GM21529 (cell line): ENCODE measurements around the gene VIT.
"Not testable (repeated sequence)": the region's sequence is repeated elsewhere in the genome, so short reads cannot be mapped to it uniquely, and the experiment has no call there.

ENCODE experiments used
- ATAC-seq: cut with Tn5 transposase; IDR thresholded peaks from one replicate; pipeline ENCODE4 v1.9.1; 2021; ENCODE audit not compliant: unreplicated experiment

Gene VIT

GRCh38 chr2:36800381-36800780 lies 103.9 kb downstream of the VIT start:
- no peak for ATAC-seq

- ATAC-seq: no peak
These were observed 104.6 kb downstream of the VIT start for GRCh38 chr2:36801088-36801487.

DNA sequence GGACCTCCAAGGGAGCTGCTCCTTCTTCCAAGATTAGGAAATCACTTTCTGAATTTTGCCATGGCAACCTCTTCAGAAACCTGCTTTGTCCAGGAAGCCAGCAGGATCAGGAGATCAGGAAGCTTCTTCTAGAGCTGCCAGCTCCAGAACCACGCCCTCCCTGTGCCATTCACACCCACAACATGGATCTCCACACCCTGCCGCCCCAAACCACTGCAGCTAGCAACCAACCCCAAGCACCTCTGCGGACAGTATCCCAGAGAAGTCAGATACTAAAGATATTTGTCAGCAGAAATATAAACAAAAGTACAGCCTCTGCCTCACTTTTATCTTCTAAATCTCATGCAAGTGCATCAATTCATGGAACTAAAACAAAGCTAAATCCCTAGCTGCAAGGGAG lies 106.4 kb downstream of the VIT start:
- no peak for ATAC-seq

GRCh38 chr2:36805635-36806224 lies 109.2 kb downstream of the VIT start:
- no peak for ATAC-seq

- no peak for ATAC-seq
These were observed 110.8 kb downstream of the VIT start for GRCh38 chr2:36807223-36807886.

DNA sequence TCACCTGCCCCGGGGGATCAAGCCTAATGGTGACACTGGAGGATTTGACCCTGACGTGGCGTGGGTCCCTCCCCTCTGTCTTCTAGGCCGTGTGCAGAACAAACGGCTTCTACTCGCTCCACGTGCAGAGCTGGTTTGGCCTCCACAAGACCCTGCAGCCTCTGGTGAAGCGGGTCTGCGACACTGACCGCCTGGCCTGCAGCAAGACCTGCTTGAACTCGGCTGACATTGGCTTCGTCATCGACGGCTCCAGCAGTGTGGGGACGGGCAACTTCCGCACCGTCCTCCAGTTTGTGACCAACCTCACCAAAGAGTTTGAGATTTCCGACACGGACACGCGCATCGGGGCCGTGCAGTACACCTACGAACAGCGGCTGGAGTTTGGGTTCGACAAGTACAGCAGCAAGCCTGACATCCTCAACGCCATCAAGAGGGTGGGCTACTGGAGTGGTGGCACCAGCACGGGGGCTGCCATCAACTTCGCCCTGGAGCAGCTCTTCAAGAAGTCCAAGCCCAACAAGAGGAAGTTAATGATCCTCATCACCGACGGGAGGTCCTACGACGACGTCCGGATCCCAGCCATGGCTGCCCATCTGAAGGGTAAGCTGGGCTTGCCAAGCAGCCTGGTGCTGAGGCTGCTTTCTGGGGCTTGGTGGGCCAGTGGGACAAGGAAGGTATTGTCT lies 112.0 kb downstream of the VIT start:
- no peak for ATAC-seq

DNA sequence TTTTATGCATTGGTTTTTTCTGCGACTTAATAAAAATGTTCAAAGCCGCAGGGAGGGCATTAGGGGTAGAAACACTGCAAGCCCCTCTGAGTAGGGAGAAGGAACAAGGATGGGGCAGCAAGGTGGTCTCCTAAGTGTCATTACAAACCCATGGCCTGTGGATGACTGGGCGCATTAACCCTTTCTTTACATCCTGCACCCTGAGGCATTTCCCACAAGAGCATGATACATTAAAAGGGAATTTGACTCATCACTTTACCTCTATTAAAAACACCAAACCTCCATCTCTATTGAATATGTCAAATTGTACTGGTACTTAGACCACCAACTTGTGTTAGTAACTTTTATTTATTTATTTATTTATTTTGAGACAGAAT lies 112.5 kb downstream of the VIT start:
- ATAC-seq: no peak

DNA sequence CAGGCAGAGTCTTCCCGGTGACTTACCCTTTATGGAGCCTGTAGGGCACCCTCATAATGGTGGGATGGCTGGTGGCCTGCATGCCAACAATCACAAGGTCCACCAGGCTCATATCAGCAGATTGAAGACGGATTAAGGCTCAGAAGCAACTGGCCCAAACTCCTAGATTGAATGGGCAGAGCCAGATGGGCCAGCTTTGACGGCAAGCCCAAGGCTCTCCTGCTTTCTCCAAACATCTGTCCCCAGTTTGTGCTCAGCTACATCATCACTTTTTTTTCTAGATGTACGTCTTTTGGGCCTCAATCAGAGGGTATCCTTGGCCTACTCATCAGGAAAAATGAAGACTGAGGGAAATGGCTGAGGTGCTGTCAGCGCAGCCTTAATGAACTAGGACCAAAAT lies 114.6 kb downstream of the VIT start:
- ATAC-seq: no peak

DNA sequence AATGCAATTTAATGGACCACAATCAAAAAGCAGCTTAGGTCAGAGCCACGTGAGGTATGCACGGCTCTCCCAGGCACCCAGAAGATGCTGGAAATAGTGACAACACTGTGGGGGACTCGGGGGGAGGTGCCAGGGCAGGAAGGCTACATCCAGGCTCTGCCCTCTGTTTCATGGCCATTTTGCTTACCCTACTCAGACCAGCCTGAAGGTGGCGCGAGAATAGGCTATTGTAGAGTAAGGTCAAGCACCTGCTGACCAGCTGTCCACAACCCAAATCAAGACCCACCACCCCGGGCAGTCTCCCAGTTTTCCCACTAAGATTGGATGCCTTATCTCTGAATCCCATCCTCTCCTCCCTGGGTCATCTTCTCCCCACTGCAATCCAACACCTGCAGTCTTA lies 115.7 kb downstream of the VIT start:
- no peak for ATAC-seq

DNA sequence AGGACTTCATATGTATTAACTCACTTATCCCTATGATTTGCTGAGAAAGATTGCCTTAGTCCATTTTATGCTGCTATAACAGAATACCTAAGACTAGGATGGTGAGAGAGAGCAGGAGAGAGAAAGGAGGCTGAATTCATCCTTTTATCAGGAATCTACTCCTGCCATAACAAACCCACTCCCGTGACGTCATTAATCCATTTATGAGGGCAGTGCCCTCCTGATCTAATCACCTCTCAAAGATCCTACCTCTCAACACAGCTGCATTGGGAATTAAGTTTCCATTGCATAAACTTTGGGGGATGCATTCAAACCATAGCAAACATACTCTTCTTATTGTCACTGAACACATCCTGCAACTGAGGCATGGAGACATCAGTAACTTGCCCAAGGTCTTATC lies 122.0 kb downstream of the VIT start:
- no peak for ATAC-seq

GRCh38 chr2:36819095-36819711 lies 122.7 kb downstream of the VIT start:
- no peak for ATAC-seq

- ATAC-seq: no peak
These were observed 124.6 kb downstream of the VIT start for GRCh38 chr2:36820942-36821605.

- ATAC-seq: no peak
These were observed 127.4 kb downstream of the VIT start for GRCh38 chr2:36823862-36824261.

DNA sequence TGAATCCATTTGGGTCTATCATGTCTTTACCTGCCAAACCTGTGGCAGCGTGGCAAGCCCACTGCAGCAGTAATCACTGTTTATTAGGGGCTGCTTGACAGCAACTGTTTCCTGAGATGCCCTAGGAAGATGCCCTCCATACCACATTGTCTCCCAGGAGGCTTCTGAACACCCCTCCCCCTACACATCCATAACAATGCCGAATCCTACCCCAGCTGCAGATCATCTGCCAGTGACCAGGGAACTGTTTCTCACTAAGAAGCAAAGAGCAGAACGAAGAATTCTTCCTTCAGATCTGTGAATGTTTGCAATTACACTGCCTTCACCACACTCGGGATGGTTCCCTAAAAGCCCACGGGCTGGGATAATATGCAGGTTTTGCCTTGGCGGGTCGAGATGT lies 127.8 kb downstream of the VIT start:
- ATAC-seq: no peak

DNA sequence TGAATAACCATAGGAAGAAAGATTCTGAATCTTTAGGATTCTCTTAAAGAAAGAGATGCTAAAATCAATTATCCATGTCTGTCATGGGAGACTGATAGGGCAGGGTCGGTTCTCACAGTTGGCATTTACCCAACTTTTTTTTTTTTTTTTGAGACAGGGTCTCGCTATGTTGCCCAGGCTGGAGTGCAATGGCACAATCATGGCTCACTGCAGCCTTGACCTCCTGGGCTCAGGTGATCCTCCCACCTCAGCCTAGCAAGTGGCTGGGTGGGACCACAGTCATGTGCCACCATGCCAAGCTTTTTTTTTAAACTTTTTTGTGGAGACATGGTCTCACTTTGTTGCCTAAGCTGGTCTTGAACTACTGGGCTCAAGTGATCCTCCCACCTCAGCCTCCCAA lies 128.2 kb downstream of the VIT start:
- not testable (repeated sequence) for ATAC-seq

- ATAC-seq: no peak
These were observed 134.7 kb downstream of the VIT start for GRCh38 chr2:36831185-36831584.

DNA sequence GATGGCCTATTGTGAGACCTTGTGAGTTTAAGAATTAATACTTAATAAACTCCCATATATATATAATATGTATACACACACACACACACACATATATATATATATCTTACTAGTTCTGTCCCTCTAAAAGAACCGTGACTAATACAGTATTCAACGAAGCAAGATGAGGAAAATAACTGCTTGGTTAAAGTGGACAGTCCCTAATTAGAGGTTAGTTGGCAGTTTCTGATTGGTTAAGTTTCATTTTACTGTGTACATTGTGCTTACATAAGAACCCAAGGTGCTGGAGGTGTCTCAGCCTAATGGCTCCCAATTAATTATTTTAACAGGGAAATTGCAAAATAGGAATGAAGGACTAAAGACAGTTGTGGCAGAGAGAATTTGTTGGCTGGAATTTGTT lies 137.7 kb downstream of the VIT start:
- ATAC-seq: no peak

GRCh38 chr2:36834731-36835524 lies 138.4 kb downstream of the VIT start:
- no peak for ATAC-seq

DNA sequence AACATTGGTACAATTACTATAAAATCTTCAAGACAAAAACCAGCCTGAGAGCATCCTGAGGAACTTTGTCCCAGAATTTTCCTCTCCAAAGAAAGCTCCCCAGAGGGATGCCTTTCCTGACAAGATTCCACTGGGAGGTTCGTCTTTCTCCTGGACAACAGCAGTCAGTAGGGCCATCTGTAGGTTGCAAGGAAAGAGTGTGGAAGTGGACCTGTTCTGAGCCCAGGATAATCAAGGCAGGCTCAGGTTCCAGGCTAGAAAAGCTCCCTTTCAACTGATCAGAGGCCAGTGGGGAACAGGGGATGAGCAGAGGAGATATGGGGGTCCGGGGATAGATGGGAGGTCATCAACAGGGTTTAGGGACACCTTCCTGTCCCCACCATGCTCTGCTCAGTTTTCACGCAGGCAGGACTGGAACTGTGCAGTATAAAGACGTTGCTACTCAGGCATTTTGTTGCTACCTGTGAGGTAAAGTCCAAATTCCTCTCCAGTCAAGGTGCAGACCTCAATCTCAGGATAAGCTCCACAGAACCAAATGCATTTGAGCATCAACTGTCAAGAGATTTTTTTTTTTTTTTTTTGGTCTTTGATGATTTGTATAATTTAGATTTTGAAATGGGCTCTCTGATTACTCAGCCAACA lies 143.6 kb downstream of the VIT start:
- no peak for ATAC-seq

DNA sequence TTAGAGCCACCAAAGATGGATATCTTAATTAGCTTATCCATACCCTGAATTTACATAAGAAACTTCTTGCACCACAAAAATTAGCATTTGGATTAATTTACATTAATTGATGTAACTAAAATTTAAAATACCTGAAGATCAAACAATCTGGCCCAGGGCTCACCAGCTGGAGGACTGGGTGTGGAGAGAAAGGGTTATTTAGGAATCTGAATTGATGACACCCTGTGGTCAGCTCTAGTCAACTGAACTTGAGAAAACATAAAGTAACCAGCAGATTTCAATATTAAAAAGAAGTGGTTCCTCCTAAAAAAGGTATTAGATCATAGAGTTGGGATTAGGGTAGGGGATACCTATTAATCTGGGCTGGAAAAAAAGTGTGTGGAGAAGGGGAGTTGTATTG lies 147.3 kb downstream of the VIT start:
- ATAC-seq: no peak
